Astrocyte of the spinal cord (primary cell): Measurements from ENCODE around the gene SH2D3C.
"Not testable (repeated sequence)": the region's sequence is repeated elsewhere in the genome, so short reads cannot be mapped to it uniquely, and the experiment has no call there.

Experiments used
- DNase-seq: peaks from one replicate; pipeline ENCODE4 v3.0.0; 2011; ENCODE audit warnings: low read depth, low spot score
- H3K4me3 ChIP-seq: 2 replicates; pipeline ENCODE4 v1.5.1; 2011; ENCODE audit warnings: low read depth, mild to moderate bottlenecking, low read length, moderate library complexity
- CTCF ChIP-seq: IDR thresholded peaks from 2 replicates; pipeline ENCODE4 v1.5.1; 2012; ENCODE audit warnings: low read depth, mild to moderate bottlenecking, low read length, inconsistent platforms
- in situ Hi-C: cut with HindIII; loops from 2 replicates; pipeline ENCODE4 v1.10.0; 2017; ENCODE audit warnings: low sequenced_read_pairs

Gene SH2D3C

GRCh38 chr9:127761061-127761460 lies 17.4 kb downstream of the SH2D3C start:
- in situ Hi-C loops: no loop called here
- TF ChIP-seq CTCF: no peak
- H3K4me3 ChIP-seq: no peak overlapping the region
- DNase-seq: no peak

GRCh38 chr9:127758843-127759242 lies 19.6 kb downstream of the SH2D3C start:
- in situ Hi-C loops: no loop called here
- TF ChIP-seq CTCF: no peak
- H3K4me3 ChIP-seq: no peak overlapping the region
- DNase-seq: no peak

- DNase-seq, in situ Hi-C loops, H3K4me3 ChIP-seq: not testable (repeated sequence)
Observed at GRCh38 chr9:127756776-127757175, 21.7 kb downstream of the SH2D3C start.

- no peak overlapping the region for H3K4me3 ChIP-seq
- in situ Hi-C loops: no loop called here
- no peak for TF ChIP-seq CTCF
- DNase-seq: no peak
Observed at GRCh38 chr9:127756233-127756632, 22.2 kb downstream of the SH2D3C start.

- no peak for TF ChIP-seq CTCF
- in situ Hi-C loops: no loop called here
- no peak for DNase-seq
- no peak overlapping the region for H3K4me3 ChIP-seq
Observed at GRCh38 chr9:127755061-127756060, 23.1 kb downstream of the SH2D3C start.

- no peak for TF ChIP-seq CTCF
- H3K4me3 ChIP-seq: no peak overlapping the region
- in situ Hi-C loops: no loop called here
- DNase-seq: no peak
Observed at GRCh38 chr9:127754099-127755060, 24.1 kb downstream of the SH2D3C start.

GRCh38 chr9:127753622-127754021 lies 24.8 kb downstream of the SH2D3C start:
- in situ Hi-C loops: no loop called here

More at GRCh38 chr9:127753622-127754021, 24.8 kb downstream of the SH2D3C start:
- no peak overlapping the region for H3K4me3 ChIP-seq
- DNase-seq: no peak
- TF ChIP-seq CTCF: no peak
